ENCODE data around the gene MAST2.

MAST2 gene

GRCh38 chr1:45974541-45975269 is 171.3 kb downstream of the MAST2 start:
- no peak for DNase-seq (ENCODE audit: low read depth in 1 of 2, low spot score in 1 of 2)

- no peak for DNase-seq (ENCODE audit: low read depth in 1 of 2, low spot score in 1 of 2)
These were observed 173.2 kb downstream of the MAST2 start for GRCh38 chr1:45976623-45977022.

DNA sequence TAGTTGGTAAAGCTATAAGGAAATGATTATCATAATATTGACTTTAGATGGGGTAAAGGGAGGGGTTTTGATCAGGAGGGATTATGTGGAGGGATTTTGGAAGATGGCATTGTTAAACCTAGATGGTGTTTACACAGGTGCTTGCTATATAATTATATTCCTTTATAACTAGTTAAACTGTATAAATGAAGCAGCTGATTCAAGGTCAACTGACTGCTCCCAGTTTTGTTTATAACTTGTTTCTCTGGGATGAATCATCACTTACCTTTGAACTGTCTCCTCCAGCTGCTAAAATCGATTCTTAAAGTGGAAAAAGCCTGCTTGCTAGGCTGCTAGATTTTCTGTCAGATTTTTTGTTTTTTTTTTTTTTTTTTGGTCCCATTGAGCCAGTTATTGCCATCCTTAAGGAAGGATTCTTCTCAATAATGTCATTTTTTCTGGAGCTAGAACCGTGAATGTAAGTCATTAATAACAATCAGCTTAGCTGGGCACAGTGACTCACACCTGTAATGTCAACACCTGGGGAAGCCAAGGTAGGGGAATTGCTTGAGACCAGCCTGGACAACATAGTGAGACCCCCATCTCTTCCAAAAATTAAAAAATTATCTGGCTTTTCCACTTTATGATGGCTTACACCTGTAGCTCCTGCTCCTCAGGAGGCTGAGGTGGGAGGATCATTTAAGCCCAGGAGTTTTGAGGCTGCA is 175.8 kb downstream of the MAST2 start:
- no peak for DNase-seq (ENCODE audit: low read depth in 1 of 2, low spot score in 1 of 2)

DNA sequence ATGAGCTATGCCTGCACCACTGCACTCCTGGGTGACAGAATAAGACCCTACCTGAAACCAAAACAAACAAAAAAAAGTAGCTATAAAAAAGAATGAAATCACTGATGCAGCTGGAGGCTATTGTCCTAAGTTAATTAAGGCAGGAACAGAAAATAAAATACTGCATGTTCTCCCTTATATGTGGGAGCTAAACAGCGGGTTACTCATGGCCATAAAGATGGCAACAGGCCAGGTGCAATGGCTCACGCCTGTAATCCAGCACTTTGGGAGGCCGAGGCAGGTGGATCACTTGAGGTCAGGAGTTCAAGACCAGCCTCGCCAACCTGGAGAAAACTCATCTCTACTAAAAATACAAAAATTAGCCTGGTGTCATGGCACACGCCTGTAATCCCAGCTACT is 176.4 kb downstream of the MAST2 start:
- DNase-seq (ENCODE audit: low read depth in 1 of 2, low spot score in 1 of 2): no peak

GRCh38 chr1:45982359-45982758 is 178.9 kb downstream of the MAST2 start:
- DNase-seq (ENCODE audit: low read depth in 1 of 2, low spot score in 1 of 2): no peak

GRCh38 chr1:45983967-45984366 is 180.6 kb downstream of the MAST2 start:
- no peak for DNase-seq (ENCODE audit: low read depth in 1 of 2, low spot score in 1 of 2)

- no peak for DNase-seq (ENCODE audit: low read depth in 1 of 2, low spot score in 1 of 2)
These were observed 183.8 kb downstream of the MAST2 start for GRCh38 chr1:45987204-45987603.

DNA sequence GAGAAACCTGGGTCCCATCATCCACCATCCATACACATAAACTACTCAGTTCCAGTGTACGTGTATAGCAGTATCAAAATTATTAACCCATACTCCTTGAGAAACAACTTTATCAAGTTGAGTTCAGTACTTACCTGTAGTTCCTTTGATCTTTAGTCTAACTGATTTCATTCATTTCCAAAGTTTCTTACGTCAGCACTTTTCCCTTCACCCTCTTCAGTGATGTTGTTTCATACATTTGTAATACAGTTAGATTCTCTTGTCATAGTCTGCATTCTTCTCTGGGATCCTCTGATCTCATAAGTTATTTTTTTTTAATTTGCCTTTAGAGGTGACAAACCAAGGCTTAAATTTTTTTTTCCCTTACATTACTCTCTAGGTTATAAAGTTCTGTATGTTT is 185.8 kb downstream of the MAST2 start:
- DNase-seq (ENCODE audit: low read depth in 1 of 2, low spot score in 1 of 2): no peak

GRCh38 chr1:45994423-45994822 is 191.0 kb downstream of the MAST2 start:
- no peak for DNase-seq (ENCODE audit: low read depth in 1 of 2, low spot score in 1 of 2)

GRCh38 chr1:45995298-45995697 is 191.9 kb downstream of the MAST2 start:
- DNase-seq (ENCODE audit: low read depth in 1 of 2, low spot score in 1 of 2): no peak

GRCh38 chr1:45998020-45998617 is 194.7 kb downstream of the MAST2 start:
- DNase-seq (ENCODE audit: low read depth in 1 of 2, low spot score in 1 of 2): no peak

DNA sequence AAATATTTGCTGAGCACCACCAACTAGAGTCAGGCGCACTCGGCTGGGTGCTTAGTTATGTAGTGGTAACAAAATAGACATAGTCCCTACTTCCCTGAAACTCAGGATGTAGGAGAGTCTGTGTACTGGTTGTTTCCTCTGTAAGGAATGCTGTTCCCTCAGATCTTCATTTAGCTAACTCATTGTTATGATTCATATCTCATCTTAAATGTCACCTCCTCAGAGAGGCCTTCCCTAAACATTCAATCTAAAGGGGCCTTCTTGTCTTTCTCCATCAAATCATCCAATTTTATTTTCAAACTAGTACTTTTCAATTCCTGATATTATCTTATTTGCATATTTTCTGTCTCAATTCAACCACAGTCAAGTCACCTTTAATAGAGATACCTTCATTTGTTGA is 196.1 kb downstream of the MAST2 start:
- no peak for DNase-seq (ENCODE audit: low read depth in 1 of 2, low spot score in 1 of 2)

GRCh38 chr1:46001081-46001785 is 197.8 kb downstream of the MAST2 start:
- no peak for DNase-seq (ENCODE audit: low read depth in 1 of 2, low spot score in 1 of 2)

DNA sequence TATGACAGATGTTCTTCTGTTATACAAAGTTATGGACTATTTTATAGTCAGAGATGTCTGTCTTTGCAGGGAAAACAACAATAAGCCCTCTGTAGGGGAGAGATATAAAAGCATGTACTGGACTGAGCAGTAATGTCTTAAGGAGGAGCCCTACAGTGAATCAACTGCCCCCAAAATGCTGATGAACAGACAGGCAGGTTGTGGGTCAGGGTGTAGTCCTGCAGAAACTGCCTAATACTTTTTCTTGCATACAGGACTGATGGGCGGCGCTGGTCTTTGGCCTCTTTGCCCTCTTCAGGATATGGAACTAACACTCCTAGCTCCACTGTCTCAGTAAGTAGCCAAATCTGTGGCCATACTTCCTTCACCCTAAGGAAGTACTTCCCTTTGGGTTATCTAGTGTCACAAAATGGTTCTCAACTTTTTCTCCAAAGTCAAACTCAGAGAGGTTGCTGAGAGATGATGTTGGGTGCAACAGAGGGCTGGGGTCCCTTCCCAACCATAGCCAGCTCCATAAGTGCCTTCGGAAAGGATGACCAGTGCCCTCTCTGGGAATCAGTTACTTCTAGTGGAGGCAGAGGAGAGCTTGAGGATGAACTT is 199.2 kb downstream of the MAST2 start:
- DNase-seq (ENCODE audit: low read depth in 1 of 2, low spot score in 1 of 2): no peak

DNA sequence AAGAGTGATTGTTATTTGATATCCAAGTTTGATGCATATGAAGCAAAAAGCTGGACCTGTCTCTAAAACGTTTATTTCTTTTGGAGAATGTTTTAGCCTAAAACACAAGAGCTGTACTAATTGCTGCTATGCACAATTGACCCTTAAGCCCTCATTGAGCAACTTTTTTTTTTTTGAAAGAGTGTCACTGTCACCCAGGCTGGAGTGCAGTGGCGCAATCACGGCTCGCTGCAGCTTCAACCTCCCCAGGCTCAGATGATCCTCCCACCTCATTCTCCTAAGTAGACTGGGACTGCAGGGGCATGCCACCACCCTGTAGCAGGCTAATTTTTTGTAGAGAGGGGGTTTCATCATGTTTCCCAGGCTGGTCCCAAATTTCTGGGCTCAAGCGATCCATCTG is 199.9 kb downstream of the MAST2 start:
- no peak for DNase-seq (ENCODE audit: low read depth in 1 of 2, low spot score in 1 of 2)

- no peak for DNase-seq (ENCODE audit: low read depth in 1 of 2, low spot score in 1 of 2)
These were observed 201.1 kb downstream of the MAST2 start for GRCh38 chr1:46004492-46004891.

DNA sequence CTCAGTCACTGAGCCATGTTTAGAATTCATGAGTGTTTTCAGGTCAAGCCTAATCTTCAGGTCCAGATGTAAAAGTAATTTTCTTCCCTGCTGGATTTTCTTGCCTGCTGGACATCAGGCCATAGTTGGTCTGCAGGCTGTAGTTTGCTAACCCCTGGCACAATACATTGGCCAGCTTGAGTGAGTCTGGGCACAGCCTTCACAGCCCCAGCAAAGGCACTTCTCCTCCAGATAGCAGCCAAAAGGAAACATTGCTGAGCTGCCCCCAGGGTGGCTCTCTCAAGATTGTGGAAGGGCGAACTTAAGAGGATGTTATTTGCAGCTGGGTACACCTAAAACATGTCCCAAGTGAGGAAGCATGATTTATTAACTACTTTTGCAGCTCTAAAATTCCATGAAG is 202.2 kb downstream of the MAST2 start:
- no peak for DNase-seq (ENCODE audit: low read depth in 1 of 2, low spot score in 1 of 2)

- no peak for DNase-seq (ENCODE audit: low read depth in 1 of 2, low spot score in 1 of 2)
These were observed 205.2 kb downstream of the MAST2 start for GRCh38 chr1:46008585-46008984.

DNA sequence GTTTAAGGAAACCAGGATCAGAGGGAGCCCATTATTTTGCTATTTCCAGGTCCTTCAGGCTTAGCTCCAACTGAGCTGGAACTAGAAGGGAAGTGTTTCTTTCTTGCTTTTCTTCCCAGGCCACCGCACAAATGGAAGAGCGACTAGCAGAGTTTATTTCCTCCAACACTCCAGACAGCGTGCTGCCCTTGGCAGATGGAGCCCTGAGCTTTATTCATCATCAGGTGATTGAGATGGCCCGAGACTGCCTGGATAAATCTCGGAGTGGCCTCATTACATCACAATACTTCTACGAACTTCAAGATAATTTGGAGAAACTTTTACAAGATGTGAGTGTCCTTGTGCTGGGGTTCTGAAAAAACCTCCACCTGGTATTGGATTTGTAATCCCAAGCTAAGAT is 207.2 kb downstream of the MAST2 start:
- no peak for DNase-seq (ENCODE audit: low read depth in 1 of 2, low spot score in 1 of 2)

GRCh38 chr1:46011121-46011695 is 207.8 kb downstream of the MAST2 start:
- no peak for DNase-seq (ENCODE audit: low read depth in 1 of 2, low spot score in 1 of 2)

- no peak for DNase-seq (ENCODE audit: low read depth in 1 of 2, low spot score in 1 of 2)
These were observed 208.8 kb downstream of the MAST2 start for GRCh38 chr1:46012236-46012635.

Data from activated CD4-positive, alpha-beta T cell treated with anti-CD3 and anti-CD28 coated beads, Interleukin-2, amount 50 U/mL, for 24 hours (primary cell).